Fibroblast of skin of abdomen (primary cell): ENCODE results near the gene SFRP2. TPM values are rescaled to one million over a fixed set of nuclear protein-coding genes. Genes with fewer than 3 reads are reported as not detected.

Source experiments
- DNase-seq: peaks from one replicate; pipeline ENCODE4 v3.0.0-alpha.2; 2013
- polyA plus RNA-seq, 2 experiments: library from polyadenylated mRNA; unstranded; fragments of 120-200 nt; gene quantifications; one replicate each; pipeline ENCODE4 v1.2.1, GENCODE V29; 2013; ENCODE audit not compliant: insufficient read length in 2 of 2

Gene SFRP2
- polyA plus RNA-seq (2013, experiment 1 of 2; ENCODE audit: insufficient read length): 15.9 TPM
- 16.1 TPM for polyA plus RNA-seq (2013, experiment 2 of 2; ENCODE audit: insufficient read length)

DNA sequence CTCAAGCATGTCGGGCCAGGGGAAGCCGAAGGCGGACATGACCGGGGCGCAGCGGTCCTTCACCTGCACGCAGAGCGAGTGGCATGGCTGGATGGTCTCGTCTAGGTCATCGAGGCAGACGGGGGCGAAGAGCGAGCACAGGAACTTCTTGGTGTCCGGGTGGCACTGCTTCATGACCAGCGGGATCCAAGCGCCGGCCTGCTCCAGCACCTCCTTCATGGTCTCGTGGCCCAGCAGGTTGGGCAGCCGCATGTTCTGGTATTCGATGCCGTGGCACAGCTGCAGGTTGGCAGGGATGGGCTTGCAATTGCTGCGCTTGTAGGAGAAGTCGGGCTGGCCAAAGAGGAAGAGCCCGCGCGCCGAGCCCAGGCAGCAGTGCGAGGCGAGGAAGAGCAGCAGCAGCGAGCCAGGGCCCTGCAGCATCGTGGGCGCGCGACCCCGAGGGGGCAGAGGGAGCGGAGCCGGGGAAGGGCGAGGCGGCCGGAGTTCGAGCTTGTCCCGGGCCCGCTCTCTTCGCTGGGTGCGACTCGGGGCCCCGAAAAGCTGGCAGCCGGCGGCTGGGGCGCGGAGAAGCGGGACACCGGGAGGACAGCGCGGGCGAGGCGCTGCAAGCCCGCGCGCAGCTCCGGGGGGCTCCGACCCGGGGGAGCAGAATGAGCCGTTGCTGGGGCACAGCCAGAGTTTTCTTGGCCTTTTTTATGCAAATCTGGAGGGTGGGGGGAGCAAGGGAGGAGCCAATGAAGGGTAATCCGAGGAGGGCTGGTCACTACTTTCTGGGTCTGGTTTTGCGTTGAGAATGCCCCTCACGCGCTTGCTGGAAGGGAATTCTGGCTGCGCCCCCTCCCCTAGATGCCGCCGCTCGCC is at the start of gene SFRP2:
SFRP2 (minus strand) TSS at position 671 of the 864 bp plus-strand sequence; CDS start at position 423, 248 bp downstream.
- DNase-seq: peak; percentile 27

DNA sequence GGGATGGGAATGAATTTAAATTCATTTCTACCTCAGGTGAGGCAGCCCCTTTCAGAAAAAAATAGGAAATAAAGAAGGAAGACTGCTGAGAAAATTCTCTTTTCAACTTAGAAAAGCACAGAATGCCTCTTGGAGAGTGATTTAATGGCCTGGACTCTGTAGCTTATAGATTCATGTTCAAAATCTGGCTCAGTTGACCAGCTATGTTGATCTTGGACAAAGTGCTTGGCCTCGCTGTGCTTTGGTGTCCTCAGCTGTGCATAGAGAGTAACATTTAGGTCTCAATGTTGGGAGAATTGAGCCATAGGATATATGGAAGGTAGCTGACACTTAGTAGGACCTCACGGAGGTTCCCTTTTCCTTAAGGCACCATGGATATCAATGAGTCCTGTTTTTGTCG is 49.7 kb upstream of the SFRP2 start:
- no peak for DNase-seq

DNA sequence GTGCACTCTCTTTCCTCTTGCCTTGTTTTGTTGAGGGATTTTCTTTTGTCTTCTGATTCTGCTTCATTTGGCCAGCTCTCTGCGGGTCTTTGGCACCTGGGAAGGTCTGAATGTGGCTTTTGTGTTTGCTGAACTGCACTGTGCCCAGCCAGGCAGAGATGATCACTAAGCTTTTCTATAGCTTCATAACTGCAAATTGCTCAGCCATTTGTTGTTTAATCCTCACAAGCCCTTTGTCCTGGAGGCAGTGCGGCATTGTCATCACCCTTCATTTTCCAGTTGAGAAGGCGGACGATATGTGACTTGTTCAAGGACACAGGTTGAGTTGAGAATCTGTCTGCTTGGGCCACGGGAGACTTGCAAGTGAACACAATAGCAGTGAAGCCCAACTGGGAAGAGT is 46.0 kb upstream of the SFRP2 start:
- DNase-seq: no peak

DNA sequence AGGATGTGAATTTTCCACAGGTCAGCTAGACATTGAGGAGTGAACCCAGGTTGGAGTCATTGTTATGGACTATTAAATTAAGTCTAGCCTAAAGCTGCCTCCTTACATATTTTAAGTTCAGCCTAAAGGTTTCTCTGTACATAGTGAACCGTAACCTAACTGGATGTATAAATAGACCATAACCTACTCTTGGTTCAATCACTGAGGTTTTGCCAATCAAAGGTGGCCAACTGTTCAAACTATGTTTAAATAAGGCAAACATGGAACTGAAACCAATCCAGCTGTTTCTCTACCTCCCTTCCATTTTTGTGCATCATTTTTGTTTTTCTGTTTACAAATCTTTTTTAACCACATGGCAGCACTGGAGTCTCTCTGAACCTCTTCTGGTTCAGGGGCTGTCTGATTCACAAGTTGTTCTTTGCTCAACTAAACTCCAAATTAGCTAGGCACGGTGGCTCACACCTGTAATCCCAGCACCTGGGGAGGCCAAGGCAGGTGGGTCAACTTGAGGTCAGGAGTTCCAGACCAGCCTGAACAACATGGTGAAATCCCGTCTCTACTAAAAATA is 43.9 kb upstream of the SFRP2 start:
- DNase-seq: no peak

DNA sequence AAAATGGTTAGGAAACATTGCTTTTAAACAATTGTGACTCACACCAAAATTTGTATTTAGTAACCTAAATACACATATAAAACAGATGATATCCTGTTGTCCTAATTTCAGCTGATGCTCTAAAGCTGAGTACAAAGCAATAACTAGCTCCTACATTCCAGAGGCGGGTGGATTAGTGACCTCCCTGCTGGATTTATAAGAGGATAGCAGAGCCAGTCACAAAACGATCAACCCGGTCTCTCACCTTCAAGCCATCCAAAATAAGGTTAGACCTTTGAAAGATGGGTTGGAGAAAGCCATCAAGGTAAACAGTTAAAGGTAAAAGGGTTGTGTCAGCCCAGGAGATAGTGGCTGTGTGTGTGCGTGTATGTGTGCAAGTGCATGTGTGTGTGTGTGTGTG is 43.2 kb upstream of the SFRP2 start:
- no peak for DNase-seq

- DNase-seq: no peak
Measured at GRCh38 chr4:153831245-153831644, 42.4 kb upstream of the SFRP2 start.

DNA sequence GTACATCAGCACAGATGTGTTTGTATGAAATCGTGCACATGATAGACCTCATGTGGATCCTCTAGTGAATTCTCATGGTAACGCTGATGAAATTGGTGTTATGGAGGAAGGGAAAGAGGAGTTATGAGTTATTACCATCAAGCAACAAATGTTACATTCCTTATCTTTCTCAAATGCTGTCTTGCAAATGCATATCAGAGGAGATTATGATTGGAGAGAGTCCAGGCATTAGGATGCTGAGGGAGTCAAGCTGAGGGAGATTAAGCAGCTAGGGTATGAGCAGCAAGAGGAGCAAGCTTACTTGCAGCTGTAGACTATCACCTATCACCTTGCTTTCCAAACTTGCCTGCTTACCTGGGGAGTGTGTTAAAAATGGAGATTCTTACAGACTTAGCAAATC is 36.8 kb upstream of the SFRP2 start:
- peak; percentile 18 for DNase-seq

DNA sequence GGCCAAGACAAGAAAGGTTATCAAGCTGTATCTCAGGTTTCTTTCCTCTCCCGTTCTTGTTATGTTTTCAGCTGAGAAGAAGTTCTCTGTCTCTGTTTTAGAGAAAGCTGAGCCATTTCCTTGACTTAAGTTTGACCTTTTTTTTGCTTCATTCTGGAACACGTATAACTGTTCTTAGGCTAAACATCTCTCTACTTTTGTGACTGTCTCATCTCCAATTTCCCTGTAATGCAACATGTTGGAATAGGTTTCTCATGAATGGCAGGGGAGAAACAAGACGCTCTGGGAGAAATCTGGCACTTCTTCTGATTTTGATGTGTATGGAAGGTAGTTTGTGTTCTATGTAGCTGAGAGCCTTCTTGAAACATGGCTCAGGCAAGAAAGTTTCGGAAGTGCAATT is 36.2 kb upstream of the SFRP2 start:
- DNase-seq: no peak

DNA sequence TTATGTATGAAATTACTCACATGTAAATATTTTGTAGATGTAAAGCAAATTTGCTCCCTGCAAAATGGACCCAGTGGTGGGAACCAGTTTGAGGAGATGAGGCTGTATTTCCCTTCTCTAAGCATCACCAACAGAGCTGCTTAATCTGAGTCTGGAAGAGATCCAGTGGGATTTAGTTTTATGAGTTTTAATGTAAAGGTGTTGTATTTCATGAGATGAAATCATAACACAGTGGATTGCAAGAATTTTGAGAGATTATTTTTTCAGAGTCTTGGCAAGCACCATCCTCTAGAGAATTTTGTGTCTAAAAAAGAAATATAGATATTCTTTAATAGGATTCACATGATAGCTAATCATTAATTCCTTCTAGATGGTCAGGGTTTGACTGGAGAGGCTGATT is 35.6 kb upstream of the SFRP2 start:
- peak; percentile 22 for DNase-seq

DNA sequence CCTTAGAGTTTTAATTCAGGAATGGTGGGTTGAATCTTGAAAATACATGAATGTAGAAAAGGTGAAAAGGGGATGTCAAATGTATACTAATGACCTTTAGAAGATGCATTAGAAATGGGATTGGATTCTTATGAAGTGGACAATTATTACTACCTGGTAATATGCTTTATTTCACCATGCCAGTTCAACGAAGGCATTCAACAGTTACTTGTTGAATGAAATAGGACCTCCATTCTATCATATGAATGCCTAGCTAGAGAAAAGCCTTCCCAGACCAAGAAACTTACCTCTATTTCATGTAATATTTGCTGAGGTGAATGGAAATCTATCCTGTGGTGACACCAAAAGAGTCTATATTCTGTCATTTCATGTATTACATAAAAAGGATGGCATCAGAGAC is 34.6 kb upstream of the SFRP2 start:
- no peak for DNase-seq

GRCh38 chr4:153822316-153822715 is 33.4 kb upstream of the SFRP2 start:
- DNase-seq: no peak

- no peak for DNase-seq
Measured at GRCh38 chr4:153817466-153817865, 28.6 kb upstream of the SFRP2 start.

DNA sequence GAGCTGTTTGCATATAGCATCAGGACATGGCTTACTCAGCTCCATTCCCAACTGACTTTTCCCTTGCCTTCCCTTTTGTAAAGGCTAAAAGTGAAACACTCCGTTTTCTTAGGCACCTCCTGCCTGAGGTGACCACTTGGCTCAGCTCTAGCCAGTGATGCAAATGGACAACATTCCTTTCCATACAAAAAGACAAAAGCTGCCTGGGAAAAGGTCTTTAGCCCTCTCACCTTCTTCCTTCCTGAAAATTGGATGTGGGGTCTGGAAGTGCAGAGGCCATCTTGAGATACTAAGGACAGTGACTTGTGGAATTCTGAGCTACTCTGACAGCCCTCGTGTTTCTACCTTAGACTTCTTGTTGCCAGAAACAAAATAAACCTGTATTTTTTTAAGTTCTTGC is 27.7 kb upstream of the SFRP2 start:
- DNase-seq: no peak

- no peak for DNase-seq
Measured at GRCh38 chr4:153814789-153815188, 25.9 kb upstream of the SFRP2 start.

GRCh38 chr4:153809916-153810810 is 21.3 kb upstream of the SFRP2 start:
- no peak for DNase-seq

- DNase-seq: no peak
Measured at GRCh38 chr4:153809307-153809706, 20.4 kb upstream of the SFRP2 start.

DNA sequence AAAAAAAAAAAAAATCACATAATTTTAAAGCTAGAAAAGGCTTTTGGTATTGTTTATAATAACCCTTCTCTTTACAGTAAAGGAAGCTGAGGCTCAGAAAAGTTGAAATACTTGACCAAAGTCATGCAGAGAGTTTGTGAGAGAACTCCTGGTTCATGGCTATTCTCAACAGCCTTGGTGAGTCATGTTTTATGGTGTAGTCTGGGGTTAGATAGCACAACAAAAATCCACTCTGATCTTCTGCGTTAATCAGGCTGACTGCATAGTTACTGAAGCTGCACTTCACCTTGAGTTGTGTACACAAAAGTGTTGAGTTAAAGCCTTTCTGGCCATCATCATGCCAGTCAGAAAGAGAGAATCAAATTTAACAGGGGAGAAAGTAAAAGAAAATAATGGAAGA is 19.3 kb upstream of the SFRP2 start:
- no peak for DNase-seq

DNA sequence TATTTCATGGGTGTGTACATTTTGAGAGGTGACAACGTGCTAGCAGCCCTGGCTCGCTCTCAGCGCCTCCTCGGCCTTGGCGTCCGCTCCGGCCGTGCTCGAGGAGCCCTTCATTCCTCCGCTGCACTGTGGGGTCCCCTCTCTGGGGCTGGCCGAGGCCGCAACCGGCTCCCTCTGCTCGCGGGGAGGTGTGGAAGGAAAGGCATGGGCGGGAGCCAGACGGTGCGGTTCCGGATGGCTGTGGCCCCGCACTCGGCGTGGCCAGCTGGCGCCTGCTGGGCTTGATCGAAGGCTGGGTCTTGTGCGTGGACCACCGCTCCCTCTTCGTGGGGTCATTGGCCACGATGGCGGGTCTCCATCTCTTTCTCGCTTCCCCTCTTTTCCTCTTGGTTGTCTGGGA is 17.2 kb upstream of the SFRP2 start:
- no peak for DNase-seq

DNA sequence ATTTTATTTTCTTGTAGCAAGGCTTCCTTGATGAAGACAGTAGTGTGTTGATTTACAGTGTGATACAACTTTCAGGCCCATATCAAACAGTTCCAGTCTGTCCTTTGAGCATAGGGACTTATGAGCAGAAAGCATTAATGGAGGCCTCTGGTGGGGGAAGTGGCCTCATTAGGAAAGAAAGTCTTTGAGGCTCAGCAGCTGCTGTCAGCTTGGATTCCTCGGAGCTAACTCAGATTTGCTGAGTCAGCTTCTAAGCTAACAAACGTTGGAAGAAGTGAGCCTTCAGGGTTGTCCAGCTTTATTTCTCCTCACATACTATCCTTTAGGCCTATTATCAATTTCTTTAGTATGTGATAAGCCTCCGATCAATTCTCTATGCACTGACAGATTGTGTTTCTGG is 15.8 kb upstream of the SFRP2 start:
- peak; percentile 52 for DNase-seq

GRCh38 chr4:153799694-153800074 is 10.8 kb upstream of the SFRP2 start:
- no peak for DNase-seq

DNA sequence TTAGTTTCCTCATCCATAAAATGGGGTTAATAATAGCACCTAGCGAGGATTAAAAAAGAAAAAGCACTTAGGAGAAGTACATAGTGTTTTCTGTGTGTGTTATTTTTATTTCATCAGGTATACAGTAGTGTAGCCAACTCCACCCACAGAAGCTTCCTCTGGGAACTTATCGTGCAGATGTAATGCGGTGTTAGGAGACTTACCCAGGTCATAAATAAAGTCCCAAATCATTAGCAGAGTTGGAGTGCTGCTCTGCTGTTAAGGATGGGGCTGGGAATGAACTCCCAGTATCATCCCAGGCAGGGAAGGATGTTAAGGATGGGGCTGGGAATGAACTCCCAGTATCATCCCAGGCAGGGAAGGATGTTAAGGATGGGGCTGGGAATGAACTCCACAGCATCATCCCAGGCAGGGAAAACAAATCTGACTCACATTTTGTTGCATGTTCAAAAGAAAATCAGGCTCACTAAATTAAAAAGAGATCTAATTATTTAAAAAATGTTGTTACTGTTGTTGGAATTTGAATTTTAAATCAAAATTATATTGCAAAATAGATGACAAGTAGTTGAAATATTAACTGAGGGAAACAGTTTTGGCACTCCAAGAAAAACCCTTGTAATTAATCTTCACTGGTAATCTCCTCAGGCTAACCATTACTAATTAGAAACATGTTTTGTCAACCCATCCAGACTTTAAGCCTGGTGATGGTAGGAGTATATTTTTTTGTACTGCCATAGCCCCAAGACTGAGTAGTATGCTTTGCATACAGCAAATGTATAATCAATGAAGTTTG is 10.2 kb upstream of the SFRP2 start:
- peak; percentile 85 for DNase-seq

DNA sequence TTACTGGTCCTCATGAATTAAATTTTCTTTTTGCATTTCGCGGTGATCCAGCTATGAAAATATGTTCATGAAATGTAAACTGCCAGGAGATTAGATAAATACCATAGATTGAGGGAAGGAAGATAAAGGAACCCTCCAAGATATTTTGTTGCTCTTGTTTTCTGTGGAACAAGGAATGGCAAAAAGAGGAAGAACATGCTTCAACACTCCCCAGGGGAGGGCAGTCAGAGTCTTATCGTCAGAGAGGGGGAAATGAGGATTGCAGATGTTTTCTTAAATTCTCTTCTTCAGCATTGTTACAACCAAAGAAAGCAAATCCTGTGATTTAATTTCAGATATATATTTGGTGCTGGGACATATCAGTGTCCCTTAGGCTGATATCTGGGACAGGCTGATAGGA is 9.5 kb upstream of the SFRP2 start:
- no peak for DNase-seq
